NCI-H748 (cell line): ENCODE data around the gene FETUB.
"Not testable (repeated sequence)": the region's sequence is repeated elsewhere in the genome, so short reads cannot be mapped to it uniquely, and the experiment has no call there.

Experiments
- DNase-seq: peaks from one replicate; lab custom pipeline; 2025; ENCODE audit not compliant: unreplicated experiment; lab: John Stamatoyannopoulos, UW

The FETUB gene

GRCh38 chr3:186670155-186670554 is 30.0 kb downstream of the FETUB start:
- DNase-seq, result no peak

DNA sequence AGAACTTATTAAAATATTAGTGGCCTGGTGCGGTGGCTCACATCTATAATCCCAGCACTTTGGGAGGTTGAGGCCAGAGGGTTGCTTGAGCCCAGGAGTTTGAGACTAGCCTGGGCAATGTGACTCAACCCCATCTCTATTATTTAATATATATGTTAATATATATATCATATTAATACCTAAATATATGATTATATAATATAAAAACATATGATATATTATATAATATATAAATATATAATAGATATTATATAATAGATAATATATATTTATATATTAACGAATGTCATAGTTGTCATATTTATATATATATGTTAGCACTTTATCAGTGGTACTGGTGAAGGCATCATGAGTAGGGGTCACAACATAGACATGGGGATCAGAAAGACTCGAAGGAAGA is 30.9 kb downstream of the FETUB start:
- DNase-seq, result no peak

DNA sequence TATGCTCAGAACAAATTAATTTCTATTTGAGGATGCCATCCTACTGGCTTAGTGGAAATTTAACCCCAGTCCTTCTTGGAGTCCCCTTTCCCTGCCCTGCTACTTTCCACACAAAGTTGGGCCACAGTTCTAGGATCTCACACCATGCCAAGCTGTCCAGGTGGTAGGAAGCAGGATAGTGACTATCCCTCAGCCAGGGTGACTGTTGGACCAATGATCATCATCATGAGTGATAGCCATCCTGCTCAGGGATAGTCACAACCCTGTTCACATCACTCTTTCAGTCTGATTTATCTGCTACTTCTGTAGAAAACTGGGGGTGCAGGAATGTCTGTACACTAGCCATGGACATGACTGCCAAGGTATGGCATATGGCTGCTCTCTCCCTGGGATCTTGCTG is 38.4 kb downstream of the FETUB start:
- DNase-seq, result no peak

- no peak for DNase-seq
Measured at GRCh38 chr3:186679151-186679550, 39.0 kb downstream of the FETUB start.

- no peak for DNase-seq
Measured at GRCh38 chr3:186680869-186681268, 40.7 kb downstream of the FETUB start.

GRCh38 chr3:186682812-186683211 is 42.6 kb downstream of the FETUB start:
- no peak for DNase-seq

DNA sequence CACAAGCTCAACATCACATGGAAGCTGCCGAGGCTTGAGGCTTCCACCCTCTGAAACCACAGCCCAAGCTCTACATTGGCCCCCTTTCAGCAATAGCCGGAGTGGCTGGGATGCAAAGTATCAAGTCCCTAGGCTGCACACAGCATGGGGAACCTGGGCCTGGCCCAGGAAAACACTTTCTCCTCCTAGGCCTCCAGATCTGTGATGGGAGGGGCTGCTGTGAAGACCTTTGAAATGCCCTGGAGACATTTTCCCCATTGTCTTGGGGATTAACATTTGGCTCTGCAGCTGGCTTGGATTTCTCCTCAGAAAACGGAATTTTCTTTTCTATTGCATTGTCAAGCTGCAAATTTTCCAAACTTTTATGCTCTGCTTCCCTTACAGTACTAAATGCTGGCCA is 43.8 kb downstream of the FETUB start:
- DNase-seq, result no peak

GRCh38 chr3:186686475-186686874 is 46.3 kb downstream of the FETUB start:
- not testable (repeated sequence) for DNase-seq

DNA sequence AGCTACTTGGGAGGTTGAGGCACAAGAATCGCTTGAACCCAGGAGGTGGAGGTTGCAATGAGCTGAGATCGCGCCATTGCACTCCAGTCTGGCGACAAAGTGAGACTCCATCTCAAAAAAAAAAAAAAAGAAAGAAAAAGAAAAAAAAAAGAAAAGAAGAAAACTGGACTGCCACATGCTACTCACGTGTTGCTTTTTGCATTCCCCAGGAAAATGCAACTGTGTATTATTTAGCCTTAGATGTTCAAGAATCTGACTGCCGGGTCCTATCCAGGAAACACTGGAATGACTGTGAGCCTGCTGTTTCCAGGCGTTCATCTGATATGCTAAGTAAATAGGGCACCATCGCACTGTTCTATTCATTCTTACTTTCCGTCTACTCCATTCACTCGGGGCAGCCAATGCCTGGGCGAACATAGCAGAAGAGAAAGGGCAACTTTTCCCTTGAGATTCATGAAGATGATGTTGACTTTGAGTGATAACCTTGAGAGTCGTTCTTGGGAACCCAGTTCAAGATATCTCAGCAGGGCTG is 47.0 kb downstream of the FETUB start:
- DNase-seq, result no peak

DNA sequence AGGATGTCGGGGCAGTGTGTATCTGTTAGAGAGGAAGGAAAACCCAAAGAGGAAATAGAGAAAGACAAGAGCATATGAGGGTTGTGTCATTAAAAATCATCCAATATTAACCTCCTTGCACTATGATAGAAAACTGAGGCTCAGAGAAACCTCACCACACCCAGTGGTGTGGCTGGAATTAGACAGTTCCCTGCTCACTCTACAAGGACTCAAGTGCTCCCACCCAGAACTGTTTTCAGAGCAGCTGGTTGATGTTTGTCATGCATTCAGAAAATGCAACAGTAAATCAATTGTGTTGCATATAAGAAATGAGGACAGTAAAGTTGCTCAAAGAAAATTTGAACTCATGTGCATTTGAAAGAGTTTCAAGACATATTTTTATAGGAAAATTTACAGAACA is 50.1 kb downstream of the FETUB start:
- DNase-seq, result not testable (repeated sequence)

DNA sequence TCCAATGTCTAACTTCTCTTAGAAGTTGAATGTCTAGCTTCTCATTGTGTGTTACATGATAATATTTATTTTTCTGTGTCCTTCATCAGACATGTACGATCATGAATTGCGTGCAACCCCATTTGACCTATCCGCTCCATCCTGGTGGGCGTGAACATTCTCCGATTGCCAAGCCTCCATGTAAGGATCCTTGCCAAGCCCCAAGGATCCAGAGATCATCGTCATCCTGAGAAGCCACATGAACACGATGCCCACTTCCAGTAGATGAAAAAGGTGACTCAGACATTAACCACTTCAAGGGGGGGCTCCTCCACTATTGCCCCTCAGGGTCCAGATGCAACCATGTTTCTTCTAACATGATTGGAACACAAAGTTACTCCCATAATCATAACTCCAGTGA is 51.5 kb downstream of the FETUB start:
- no peak for DNase-seq

DNA sequence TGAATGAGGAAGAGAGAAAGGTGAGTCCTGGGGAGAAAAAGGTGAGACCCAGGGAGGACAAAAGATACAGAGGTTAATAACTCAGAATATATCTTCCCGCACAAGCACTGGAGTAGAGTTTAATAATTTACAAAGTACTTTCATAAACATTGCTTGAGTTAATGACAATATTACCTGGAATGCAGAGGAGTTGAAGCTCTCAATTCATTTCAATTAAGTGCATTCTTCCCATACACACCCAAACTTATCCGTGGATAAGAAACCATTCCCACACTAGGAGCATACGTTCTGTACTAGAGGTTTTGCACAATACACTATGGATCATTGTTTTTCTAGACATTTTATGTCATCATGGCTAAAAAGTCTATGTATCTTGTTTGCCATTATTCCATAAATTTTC is 53.6 kb downstream of the FETUB start:
- DNase-seq, result no peak

DNA sequence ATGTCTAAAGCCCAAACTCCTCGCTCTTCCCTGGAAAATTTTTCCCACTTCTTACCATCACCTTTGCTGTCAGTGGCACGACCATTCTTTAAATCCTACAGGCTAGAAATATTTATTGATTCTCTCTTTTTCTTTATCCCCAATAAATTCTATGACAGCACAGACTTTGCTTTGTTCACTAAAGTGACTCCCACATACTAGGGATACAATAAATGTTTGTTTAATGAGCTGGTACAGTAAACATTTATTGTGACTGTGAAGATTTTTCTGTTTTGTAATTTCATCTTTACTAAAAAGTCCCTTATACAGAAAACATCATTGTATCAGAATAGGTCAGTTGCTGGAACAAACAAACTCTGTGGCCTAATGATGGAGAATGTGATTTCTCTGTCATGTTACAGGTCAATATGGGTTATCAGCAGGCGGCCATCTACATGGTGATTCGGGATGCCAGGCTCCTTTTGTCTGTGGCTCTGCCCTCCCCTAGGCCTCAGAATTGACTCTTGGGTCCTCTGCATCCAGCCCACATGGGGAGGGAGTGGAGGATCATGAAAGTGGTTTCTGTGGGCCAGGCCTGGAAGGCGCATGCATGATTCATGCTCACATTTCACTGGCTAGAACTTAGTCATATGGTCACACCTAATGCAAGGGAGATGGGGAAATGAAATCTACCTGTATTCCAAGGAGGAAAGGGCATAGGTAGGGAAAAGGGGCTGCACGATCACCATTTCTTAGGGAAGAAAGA is 54.3 kb downstream of the FETUB start:
- no peak for DNase-seq

GRCh38 chr3:186696522-186696921 is 56.3 kb downstream of the FETUB start:
- DNase-seq, result no peak

DNA sequence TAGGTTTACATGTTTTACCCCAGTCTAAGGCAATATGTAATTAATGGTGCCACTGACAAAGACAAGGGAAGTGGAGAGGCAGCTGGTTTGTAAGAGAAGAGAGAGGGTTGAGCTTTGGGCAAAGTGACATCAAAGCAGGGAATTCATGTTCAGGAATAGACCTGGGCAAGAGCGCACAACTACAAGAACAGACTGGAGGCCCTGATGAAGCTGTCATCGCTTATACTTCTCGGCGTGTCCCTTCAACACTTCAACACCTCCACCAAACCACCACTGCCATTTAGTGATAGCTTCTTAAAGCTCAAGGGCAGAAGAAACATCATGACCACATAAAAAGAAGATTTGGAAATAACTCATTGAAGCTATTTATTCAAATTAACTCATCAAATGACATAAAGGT is 57.3 kb downstream of the FETUB start:
- no peak for DNase-seq

GRCh38 chr3:186700267-186700666 is 60.1 kb downstream of the FETUB start:
- no peak for DNase-seq

GRCh38 chr3:186702451-186702850 is 62.3 kb downstream of the FETUB start:
- DNase-seq, result not testable (repeated sequence)
